NCI-H1436 treated with DMSO at 0.1 percent for 48 hours (cell line): Measurements from ENCODE around the gene FCER1G.

Experiments
- DNase-seq: peaks from one replicate; lab custom pipeline; 2025; lab: John Stamatoyannopoulos, UW

Gene FCER1G

GRCh38 chr1:161188381-161188780 is 26.7 kb upstream of the FCER1G start:
- DNase-seq = no peak

GRCh38 chr1:161189036-161189435 is 26.1 kb upstream of the FCER1G start:
- no peak for DNase-seq

GRCh38 chr1:161190962-161191521 is 24.1 kb upstream of the FCER1G start:
- no peak for DNase-seq

GRCh38 chr1:161191971-161192370 is 23.1 kb upstream of the FCER1G start:
- DNase-seq = no peak

GRCh38 chr1:161192476-161193465 is 22.3 kb upstream of the FCER1G start:
- no peak for DNase-seq

- no peak for DNase-seq
Observed at GRCh38 chr1:161193561-161194235, 21.4 kb upstream of the FCER1G start.

- no peak for DNase-seq
Observed at GRCh38 chr1:161195171-161195570, 19.9 kb upstream of the FCER1G start.

GRCh38 chr1:161196111-161196510 is 19.0 kb upstream of the FCER1G start:
- DNase-seq = no peak

GRCh38 chr1:161196521-161197451 is 18.3 kb upstream of the FCER1G start:
- DNase-seq = no peak

GRCh38 chr1:161197560-161198193 is 17.4 kb upstream of the FCER1G start:
- DNase-seq = no peak

- DNase-seq = no peak
Observed at GRCh38 chr1:161198194-161198896, 16.8 kb upstream of the FCER1G start.

GRCh38 chr1:161198897-161199431 is 16.1 kb upstream of the FCER1G start, which contains the start of gene ADAMTS4:
Gene ADAMTS4 (minus strand): TSS chr1:161199054. CDS start chr1:161198627, 427 bp downstream.
- DNase-seq = no peak

- DNase-seq = no peak
Observed at GRCh38 chr1:161199506-161200139, 15.5 kb upstream of the FCER1G start.

- no peak for DNase-seq
Observed at GRCh38 chr1:161200421-161200991, 14.6 kb upstream of the FCER1G start.

GRCh38 chr1:161200992-161201835 is 13.9 kb upstream of the FCER1G start:
- DNase-seq = no peak

- DNase-seq = peak; percentile 92
Observed at GRCh38 chr1:161201836-161202712, 13.0 kb upstream of the FCER1G start, which contains the start of gene NDUFS2. Gene NDUFS2 (plus strand): TSS chr1:161202367. CDS start chr1:161202386, 19 bp downstream.
